Stimulated activated naive B cell treated with anti-CD40 and anti-IgM and Interleukin-4, amounts not matched to agents 10 μg/mL and 1 μg/mL and 100 μg/mL, for 72 hours (primary cell): ENCODE measurements around the gene KCNH6.

ENCODE experiments used
- ATAC-seq, 2 donors: fragments of 150-1000 bp; cut with Tn5 transposase; replicated peaks; 2 replicates each; pipeline ENCODE4 v1.10.0; 2021; ENCODE audit warnings: moderate library complexity in 1 of 2
- DNase-seq: peaks from one replicate; pipeline ENCODE4 v3.0.0; 2021
- H3K27ac Mint-ChIP-seq: one replicate; pipeline ENCODE4 v1.8.0; 2022; ENCODE audit warnings: mild to moderate bottlenecking, mixed read lengths
- H3K27me3 Mint-ChIP-seq, 2 donors: one replicate each; pipeline ENCODE4 v1.8.0; 2022; ENCODE audit warnings: mixed read lengths in 2 of 2
- H3K36me3 Mint-ChIP-seq, 2 donors: one replicate each; pipeline ENCODE4 v1.8.0; 2022; ENCODE audit warnings: mixed read lengths in 2 of 2, mild to moderate bottlenecking in 1 of 2
- H3K4me1 Mint-ChIP-seq, 2 donors: one replicate each; pipeline ENCODE4 v1.8.0; 2022; ENCODE audit warnings: mixed read lengths in 2 of 2, mild to moderate bottlenecking in 1 of 2
- H3K4me3 Mint-ChIP-seq, 2 donors: one replicate each; pipeline ENCODE4 v1.8.0; 2022; ENCODE audit warnings: mild to moderate bottlenecking in 2 of 2, mixed read lengths in 2 of 2, moderate library complexity in 1 of 2
- H3K9me3 Mint-ChIP-seq, 2 donors: one replicate each; pipeline ENCODE4 v1.8.0; 2022; ENCODE audit warnings: mixed read lengths in 2 of 2, mild to moderate bottlenecking in 1 of 2

KCNH6 gene

GRCh38 chr17:63542942-63543821 lies 20.0 kb downstream of the KCNH6 start:
- no peak for DNase-seq
- Mint-ChIP-seq H3K9me3 (no peaks in the 10 kb centered on the region), H3K36me3 (no peaks in the 10 kb centered on the region), H3K27me3 (peaks cover 19 to 24% of the 10 kb centered on the region in 2 donors), H3K4me1 (peaks cover 2 to 6% of the 10 kb centered on the region in 2 donors), H3K4me3 (no peak overlapping the region), H3K27ac (no peak overlapping the region)
- no peak for ATAC-seq

- H3K27me3 Mint-ChIP-seq: peaks cover 11 to 17% of the 10 kb centered on the region in 2 donors
- no peak overlapping the region for H3K4me3 Mint-ChIP-seq
- H3K4me1 Mint-ChIP-seq: no peaks in the 10 kb centered on the region
- no peaks in the 10 kb centered on the region for H3K36me3 Mint-ChIP-seq
- H3K9me3 Mint-ChIP-seq: no peaks in the 10 kb centered on the region
- H3K27ac Mint-ChIP-seq: no peak overlapping the region
- ATAC-seq (no peak), DNase-seq (no peak)
Observed at GRCh38 chr17:63543822-63544420, 20.8 kb downstream of the KCNH6 start.

- Mint-ChIP-seq H3K9me3 (no peaks in the 10 kb centered on the region), H3K36me3 (no peaks in the 10 kb centered on the region)
- no peak for ATAC-seq
Observed at GRCh38 chr17:63544467-63545301, 21.5 kb downstream of the KCNH6 start.

GRCh38 chr17:63546308-63547082 lies 23.3 kb downstream of the KCNH6 start:
- no peak for ATAC-seq

More at GRCh38 chr17:63544467-63545301, 21.5 kb downstream of the KCNH6 start:
- no peaks in the 10 kb centered on the region for H3K4me1 Mint-ChIP-seq
- no peak for DNase-seq
- no peak overlapping the region for H3K27ac Mint-ChIP-seq
- H3K4me3 Mint-ChIP-seq: no peak overlapping the region
- H3K27me3 Mint-ChIP-seq: peaks cover 4 to 10% of the 10 kb centered on the region in 2 donors

GRCh38 chr17:63547083-63547523 lies 23.9 kb downstream of the KCNH6 start:
- Mint-ChIP-seq H3K36me3 (peaks cover 1 to 4% of the 10 kb centered on the region in 2 donors), H3K27ac (no peak overlapping the region), H3K4me1 (peaks cover 3 to 10% of the 10 kb centered on the region in 2 donors), H3K9me3 (no peaks in the 10 kb centered on the region), H3K27me3 (no peaks in the 10 kb centered on the region), H3K4me3 (no peak overlapping the region)
- ATAC-seq: no peak
- DNase-seq: no peak

More at GRCh38 chr17:63546308-63547082, 23.3 kb downstream of the KCNH6 start:
- H3K36me3 Mint-ChIP-seq: peaks cover 0 to 1% of the 10 kb centered on the region in 2 donors
- no peak for DNase-seq
- no peaks in the 10 kb centered on the region for H3K27me3 Mint-ChIP-seq
- peaks cover 0 to 4% of the 10 kb centered on the region in 2 donors for H3K4me1 Mint-ChIP-seq
- no peak overlapping the region for H3K27ac Mint-ChIP-seq
- H3K4me3 Mint-ChIP-seq: no peak overlapping the region
- H3K9me3 Mint-ChIP-seq: no peaks in the 10 kb centered on the region

- Mint-ChIP-seq H3K4me3 (peak overlapping the region; percentile 97 to 99), H3K27ac (peak overlapping the region; percentile 98), H3K36me3 (peaks cover 6 to 9% of the 10 kb centered on the region in 2 donors), H3K4me1 (peaks cover 13 to 27% of the 10 kb centered on the region in 2 donors), H3K27me3 (no peaks in the 10 kb centered on the region), H3K9me3 (no peaks in the 10 kb centered on the region)
- DNase-seq: no peak
- peak; percentile 24 to 28 for ATAC-seq
Observed at GRCh38 chr17:63549289-63549945, 26.3 kb downstream of the KCNH6 start.

GRCh38 chr17:63549946-63550816 lies 27.0 kb downstream of the KCNH6 start, which contains the start of gene DCAF7:
Gene DCAF7, plus strand, starts transcription at chr17:63550477. Its CDS starts 201 bp downstream, at chr17:63550678.
- Mint-ChIP-seq H3K4me1 (peaks cover 19 to 35% of the 10 kb centered on the region in 2 donors), H3K36me3 (peaks cover 7 to 9% of the 10 kb centered on the region in 2 donors), H3K27me3 (no peaks in the 10 kb centered on the region), H3K9me3 (no peaks in the 10 kb centered on the region), H3K27ac (peak within 1 kb of the TSS; percentile 98), H3K4me3 (peak within 1 kb of the TSS; percentile 97 to 99)
- DNase-seq (peak; percentile 100), ATAC-seq (peak; percentile 96)

- DNase-seq: no peak
- H3K9me3 Mint-ChIP-seq: no peaks in the 10 kb centered on the region
- H3K4me3 Mint-ChIP-seq: peak overlapping the region; percentile 97 to 99
- H3K4me1 Mint-ChIP-seq: peaks cover 28 to 44% of the 10 kb centered on the region in 2 donors
- H3K27me3 Mint-ChIP-seq: no peaks in the 10 kb centered on the region
- H3K27ac Mint-ChIP-seq: peak overlapping the region; percentile 98
- peaks cover 9 to 14% of the 10 kb centered on the region in 2 donors for H3K36me3 Mint-ChIP-seq
- ATAC-seq: peak; percentile 1 to 5
Observed at GRCh38 chr17:63550817-63551639, 27.9 kb downstream of the KCNH6 start.

GRCh38 chr17:63552211-63552610 lies 29.1 kb downstream of the KCNH6 start:
- Mint-ChIP-seq H3K36me3 (peaks cover 14 to 22% of the 10 kb centered on the region in 2 donors), H3K4me1 (peaks cover 36 to 52% of the 10 kb centered on the region in 2 donors), H3K9me3 (no peaks in the 10 kb centered on the region), H3K4me3 (peak overlapping the region; percentile 97 to 99), H3K27ac (no peak overlapping the region), H3K27me3 (no peaks in the 10 kb centered on the region)
- DNase-seq (no peak), ATAC-seq (no peak)

- Mint-ChIP-seq H3K4me3 (no peak overlapping the region), H3K27ac (peak overlapping the region; percentile 59), H3K9me3 (no peaks in the 10 kb centered on the region), H3K27me3 (no peaks in the 10 kb centered on the region), H3K4me1 (peaks cover 48 to 74% of the 10 kb centered on the region in 2 donors), H3K36me3 (peaks cover 16 to 26% of the 10 kb centered on the region in 2 donors)
- DNase-seq (no peak), ATAC-seq (no peak)
Observed at GRCh38 chr17:63555500-63556156, 32.5 kb downstream of the KCNH6 start.

- Mint-ChIP-seq H3K36me3 (peaks cover 16 to 22% of the 10 kb centered on the region in 2 donors), H3K4me3 (no peak overlapping the region), H3K27me3 (no peaks in the 10 kb centered on the region), H3K9me3 (no peaks in the 10 kb centered on the region), H3K27ac (peak overlapping the region; percentile 48), H3K4me1 (peaks cover 47 to 77% of the 10 kb centered on the region in 2 donors)
- DNase-seq: no peak
- ATAC-seq: no peak
Observed at GRCh38 chr17:63557416-63557815, 34.3 kb downstream of the KCNH6 start.
